WI38 (cell line): Measurements from ENCODE around the gene PDZRN3.
"Not testable (repeated sequence)": the region's sequence is repeated elsewhere in the genome, so short reads cannot be mapped to it uniquely, and the experiment has no call there.

Source experiments
- H3K4me3 ChIP-seq: 2 replicates; pipeline ENCODE4 v1.5.1; 2011; ENCODE audit warnings: low read depth, mild to moderate bottlenecking, control low read depth, low read length
- CTCF ChIP-seq: IDR thresholded peaks from 2 replicates; pipeline ENCODE4 v1.5.1; 2012; ENCODE audit warnings: low read depth, mild to moderate bottlenecking, control low read depth, low read length

PDZRN3 gene

GRCh38 chr3:73572368-73572767 lies 52.4 kb downstream of the PDZRN3 start:
- no peak overlapping the region for H3K4me3 ChIP-seq
- no peak for TF ChIP-seq CTCF

GRCh38 chr3:73571238-73571794 lies 53.4 kb downstream of the PDZRN3 start:
- H3K4me3 ChIP-seq = no peak overlapping the region
- TF ChIP-seq CTCF = no peak

GRCh38 chr3:73569246-73569760 lies 55.4 kb downstream of the PDZRN3 start:
- TF ChIP-seq CTCF = no peak
- H3K4me3 ChIP-seq = no peak overlapping the region

- no peak overlapping the region for H3K4me3 ChIP-seq
- TF ChIP-seq CTCF = no peak
These were observed 56.3 kb downstream of the PDZRN3 start for GRCh38 chr3:73568371-73568862.

GRCh38 chr3:73565374-73565773 lies 59.4 kb downstream of the PDZRN3 start:
- not testable (repeated sequence) for H3K4me3 ChIP-seq

- H3K4me3 ChIP-seq = no peak overlapping the region
- no peak for TF ChIP-seq CTCF
These were observed 60.7 kb downstream of the PDZRN3 start for GRCh38 chr3:73563896-73564582.

- TF ChIP-seq CTCF = no peak
- H3K4me3 ChIP-seq = no peak overlapping the region
These were observed 63.2 kb downstream of the PDZRN3 start for GRCh38 chr3:73561494-73561893.
